DMS153 treated with DMSO at 0.1 percent for 48 hours (cell line): Measurements from ENCODE around the gene KPNA2.
"Not testable (repeated sequence)": the region's sequence is repeated elsewhere in the genome, so short reads cannot be mapped to it uniquely, and the experiment has no call there.

Experiments
- DNase-seq: peaks from one replicate; lab custom pipeline; 2025; ENCODE audit not compliant: unreplicated experiment; lab: John Stamatoyannopoulos, UW

The KPNA2 gene

DNA sequence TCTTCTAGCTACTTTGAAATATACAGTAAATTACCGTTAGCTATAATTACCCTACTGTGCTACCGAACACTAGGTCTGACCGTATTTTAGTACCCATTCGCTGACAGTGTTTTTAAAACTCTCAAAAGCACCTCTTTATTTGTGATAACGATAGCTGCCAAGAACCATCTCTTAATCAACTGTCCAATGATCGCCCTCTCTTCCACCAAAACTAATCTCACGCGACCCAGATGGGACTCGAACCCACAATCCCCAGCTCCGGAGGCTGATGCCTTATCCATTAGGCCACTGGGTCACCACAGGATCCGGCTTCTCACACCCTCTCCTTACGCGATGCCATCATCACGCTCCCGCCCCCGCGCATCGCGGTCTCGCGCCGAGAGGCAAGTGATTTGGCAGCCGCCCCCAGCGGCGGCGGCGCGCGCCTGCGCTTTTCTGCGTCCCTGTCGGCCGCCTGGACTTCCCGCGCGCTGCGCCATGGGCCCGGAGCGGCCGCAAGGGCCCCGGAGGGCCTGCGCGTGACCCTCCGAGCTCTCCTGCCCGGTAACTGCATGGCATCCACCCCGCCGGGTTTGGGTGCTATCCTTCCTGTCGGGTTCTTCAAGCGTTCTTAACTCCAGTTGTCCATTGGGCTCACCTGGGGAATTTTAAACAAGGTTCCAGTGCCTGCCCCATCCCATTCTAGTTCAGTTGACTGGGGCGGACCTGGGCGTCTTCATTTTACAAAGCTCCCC is 15.7 kb upstream of the KPNA2 start:
- peak; percentile 91 for DNase-seq

DNA sequence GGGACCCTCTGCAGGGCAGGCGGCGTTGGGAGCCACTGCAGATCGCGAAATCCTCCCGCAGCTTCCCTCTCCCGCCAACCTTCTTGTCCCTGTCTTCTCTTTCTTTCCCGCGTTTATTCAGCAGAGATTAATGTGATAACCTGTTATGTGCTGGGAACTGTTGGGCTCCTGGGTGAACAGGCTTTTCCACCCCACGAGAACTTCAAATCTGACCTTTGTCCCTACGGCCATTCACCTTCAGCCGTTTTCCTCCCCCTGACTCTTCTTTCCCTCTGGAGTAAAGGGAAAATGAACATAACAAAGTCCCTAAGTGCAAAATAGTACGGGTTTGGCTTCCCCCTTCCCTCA is 15.2 kb upstream of the KPNA2 start:
- no peak for DNase-seq

DNA sequence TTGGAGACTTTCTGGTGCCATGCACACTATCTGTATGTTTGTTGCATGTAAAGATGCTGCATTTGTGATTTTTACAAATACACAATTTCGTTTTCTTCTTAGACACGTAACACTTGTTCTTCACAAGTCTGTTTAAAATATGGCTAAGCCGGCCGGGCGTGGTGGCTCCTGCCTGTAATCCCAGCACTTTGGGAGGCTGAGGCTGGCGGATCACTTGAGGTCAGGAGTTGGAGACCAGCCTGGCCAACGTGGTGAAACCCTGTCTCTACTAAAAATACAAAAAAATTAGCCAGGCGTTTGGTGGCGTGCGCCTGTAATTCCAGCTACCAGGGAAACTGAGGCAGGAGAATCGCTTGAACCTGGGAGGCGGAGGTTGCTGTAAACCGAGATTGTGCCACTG is 14.7 kb upstream of the KPNA2 start:
- not testable (repeated sequence) for DNase-seq

DNA sequence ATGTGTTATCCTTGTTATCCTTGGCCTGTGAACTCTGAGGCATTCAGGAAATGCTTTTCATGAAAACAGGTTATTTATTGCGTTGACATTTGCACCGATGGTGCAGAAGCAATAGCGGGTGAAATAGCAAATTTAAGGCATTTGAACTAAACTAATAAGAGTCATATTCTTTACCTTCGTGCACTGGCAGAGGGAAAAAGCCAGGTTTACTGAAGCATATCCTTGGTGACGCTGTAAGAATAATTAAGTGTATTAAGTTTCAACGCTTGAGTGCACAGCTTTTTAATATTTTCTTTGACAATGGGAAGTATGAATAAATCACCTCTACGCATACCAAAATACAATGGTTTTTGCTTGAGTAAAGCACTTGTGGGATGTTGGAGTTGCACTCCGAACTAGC is 13.6 kb upstream of the KPNA2 start:
- no peak for DNase-seq

DNA sequence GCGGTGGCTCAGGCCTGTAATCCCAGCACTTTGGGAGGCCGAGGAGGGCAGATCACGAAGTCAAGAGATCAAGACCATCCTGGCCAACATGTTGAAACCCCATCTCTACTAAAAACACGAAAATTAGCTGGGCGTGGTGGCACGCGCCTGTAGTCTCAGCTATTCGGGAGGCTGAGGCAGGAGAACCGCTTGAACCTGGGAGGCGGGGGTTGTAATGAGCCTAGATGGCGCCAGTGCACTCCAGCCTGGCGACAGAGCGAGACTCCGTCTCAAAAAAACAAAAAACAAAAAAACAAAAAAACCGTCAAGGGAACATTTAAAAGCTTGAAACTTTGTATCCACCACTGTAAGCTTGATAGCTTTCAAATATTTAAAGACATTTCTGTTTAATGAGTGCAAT is 13.0 kb upstream of the KPNA2 start:
- not testable (repeated sequence) for DNase-seq

DNA sequence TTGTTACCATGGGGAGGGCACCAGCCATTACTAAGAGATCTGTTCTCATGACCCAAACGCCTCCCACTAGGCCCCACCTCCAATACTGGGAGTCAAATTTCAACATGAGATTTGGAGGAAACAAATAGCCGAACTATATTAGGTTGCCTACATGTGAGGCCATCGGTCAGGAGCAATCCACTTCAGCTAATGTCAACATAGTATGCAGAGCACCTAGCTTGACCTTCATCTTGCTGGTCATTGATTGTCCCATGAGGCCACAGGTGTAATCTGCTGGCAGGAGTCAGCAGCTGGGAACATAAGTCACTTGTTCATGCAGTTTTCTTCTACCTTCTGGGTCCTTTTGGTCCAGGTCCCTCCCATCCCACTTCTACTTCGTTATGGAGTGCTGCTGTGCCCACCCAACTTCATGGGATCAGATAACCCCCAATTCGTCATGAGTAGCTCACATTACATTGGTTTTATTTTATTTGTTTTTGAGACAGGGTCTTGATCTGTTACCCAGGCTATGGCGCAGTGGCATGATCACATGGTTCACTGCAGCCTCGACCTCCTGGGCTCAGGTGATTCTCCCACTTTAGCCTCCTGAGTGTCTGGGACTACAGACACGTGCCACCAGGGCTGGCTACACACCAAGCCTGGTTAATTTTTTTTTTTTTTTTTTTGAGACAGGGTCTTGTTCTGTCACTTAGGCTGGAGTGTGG is 5.9 kb upstream of the KPNA2 start:
- no peak for DNase-seq

DNA sequence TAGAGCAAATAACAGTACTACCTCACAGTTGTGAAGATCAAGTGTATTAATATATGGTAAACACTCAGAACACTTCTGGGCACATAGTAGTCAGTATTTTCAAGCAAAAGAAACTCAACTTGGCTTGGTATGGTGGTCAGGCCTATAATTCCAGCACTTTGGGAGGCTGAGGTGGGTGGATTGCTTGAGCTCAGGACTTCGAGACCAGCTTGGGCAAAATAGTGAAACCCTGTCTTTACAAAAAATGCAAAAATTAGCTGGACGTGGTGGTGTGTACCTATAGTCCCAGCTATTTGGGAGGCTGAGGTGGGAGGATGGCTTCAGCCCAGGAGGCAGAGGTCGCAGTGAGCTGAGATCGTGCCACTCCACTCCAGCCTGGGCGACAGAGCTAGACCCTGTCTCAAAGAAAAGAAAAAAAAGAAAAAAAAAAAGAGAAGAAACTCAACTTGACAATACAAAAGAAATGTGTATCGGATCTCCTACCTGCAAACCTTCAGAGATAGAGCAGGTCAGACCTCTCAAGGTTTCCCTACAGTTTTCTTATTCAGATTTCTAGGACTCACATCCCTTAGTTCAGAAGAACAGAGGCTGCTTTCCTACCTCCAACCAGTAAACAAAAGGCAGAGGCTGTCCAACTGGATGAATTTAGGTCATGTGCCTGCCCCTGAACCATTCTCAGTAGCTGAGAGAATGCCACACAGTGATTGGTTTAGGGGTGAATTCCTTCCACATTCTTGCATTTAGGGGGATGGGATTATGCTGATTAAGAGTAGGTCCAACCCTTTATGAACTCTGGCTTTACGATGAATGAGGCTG is 1.7 kb upstream of the KPNA2 start:
- no peak for DNase-seq

DNA sequence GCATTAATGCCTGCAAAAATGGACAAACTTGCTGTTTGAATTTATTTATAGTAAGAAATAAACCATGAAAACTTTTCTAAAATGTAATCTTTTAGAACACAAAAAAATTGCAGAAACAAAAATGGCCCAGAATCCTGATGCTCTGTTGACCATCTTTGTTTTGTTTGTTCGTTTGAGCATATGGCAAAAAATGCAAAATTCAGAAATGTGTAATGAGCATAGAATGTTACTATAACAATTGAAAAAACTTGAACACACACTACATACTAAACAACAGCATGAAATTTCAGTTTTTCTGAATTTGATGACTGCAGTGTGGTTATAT is 1.1 kb upstream of the KPNA2 start:
- DNase-seq: no peak

DNA sequence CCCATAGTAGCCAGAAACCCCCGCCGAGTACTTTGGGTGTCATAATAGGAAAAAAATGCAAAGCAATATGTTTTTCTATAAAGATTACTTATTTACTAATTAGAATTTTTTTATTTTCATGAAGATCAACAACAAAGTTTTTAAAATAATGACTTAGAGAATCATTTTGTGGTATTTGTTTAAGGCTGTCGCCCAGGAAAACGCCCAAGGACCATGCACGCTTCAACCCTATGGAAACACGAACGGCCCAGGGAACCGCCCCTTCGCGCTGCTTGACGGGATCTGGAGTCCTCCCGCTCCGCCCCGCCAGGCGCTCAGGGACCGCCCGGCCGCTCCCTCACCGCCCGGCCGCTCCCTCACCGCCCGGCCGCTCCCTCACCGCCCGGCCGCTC is 408 bp upstream of the KPNA2 start:
- DNase-seq: no peak

DNA sequence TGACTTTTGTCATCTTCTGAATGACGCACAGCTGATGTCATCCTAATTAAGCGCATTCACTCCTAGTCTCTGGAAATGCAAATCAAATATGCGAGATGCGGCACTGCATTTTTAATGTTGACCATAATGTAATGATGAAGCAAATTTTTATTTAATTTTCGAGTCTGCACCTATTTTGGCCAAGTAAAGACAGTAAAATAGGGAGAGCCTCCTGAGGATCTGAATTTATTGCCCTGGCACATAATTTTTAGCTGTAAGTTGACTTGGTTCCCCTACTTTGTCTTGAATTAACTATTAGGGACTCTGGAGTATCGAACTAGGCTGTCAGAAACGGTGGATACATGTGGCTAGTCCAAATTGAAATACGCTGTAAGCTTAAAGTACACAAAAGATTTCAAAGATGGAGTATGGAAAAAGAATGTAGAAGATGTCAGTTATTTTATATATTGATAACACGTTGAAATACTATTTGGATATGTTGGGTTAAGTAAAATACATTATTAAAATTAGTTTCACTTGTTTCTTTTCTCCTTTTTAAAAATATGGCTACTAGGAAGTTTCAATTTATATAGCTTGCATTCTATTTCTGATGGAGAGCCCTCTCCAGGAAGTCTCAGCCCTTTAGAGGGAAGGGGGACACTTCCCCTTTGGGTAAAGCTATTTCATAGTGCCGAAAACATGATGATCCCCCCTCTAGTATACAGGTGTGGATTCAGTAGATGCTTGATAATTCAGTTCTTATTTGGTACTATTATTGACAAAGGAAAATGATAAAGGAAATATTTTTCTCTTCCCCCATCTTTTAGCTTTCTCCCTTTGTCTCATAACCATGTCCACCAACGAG is 991 bp downstream of the KPNA2 start:
- DNase-seq: no peak

DNA sequence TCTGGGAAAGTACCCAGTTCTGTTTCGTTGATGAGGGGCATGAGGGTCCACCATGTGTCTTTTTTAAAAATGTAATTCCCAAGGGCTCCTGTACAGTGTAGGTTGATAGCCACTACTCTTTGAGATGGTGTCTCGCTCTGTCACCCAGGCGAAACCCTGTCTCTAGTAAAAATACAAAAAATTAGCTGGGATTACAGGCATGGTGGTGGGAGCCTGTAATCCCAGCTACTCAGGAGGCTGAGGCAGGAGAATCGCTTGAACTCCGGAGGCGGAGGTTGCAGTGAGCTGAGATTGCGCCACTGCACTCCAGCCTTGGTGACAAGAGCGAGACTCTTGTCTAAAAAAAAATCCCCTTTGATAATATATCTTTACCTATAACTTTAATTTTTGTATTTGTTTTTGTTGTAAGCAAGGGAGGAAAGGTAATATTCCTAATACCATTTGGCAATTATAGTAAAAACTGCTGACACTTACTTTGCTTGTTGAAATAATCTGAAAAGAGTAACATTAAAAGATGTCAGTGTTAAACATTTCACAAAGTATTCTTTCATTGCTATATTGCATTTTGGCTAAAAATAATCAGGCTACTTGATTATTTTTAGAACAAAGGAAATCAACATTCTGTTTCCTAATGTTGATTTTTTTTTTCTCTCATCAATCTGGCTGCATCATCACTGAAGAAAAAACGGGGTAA is 11.8 kb downstream of the KPNA2 start:
- no peak for DNase-seq

DNA sequence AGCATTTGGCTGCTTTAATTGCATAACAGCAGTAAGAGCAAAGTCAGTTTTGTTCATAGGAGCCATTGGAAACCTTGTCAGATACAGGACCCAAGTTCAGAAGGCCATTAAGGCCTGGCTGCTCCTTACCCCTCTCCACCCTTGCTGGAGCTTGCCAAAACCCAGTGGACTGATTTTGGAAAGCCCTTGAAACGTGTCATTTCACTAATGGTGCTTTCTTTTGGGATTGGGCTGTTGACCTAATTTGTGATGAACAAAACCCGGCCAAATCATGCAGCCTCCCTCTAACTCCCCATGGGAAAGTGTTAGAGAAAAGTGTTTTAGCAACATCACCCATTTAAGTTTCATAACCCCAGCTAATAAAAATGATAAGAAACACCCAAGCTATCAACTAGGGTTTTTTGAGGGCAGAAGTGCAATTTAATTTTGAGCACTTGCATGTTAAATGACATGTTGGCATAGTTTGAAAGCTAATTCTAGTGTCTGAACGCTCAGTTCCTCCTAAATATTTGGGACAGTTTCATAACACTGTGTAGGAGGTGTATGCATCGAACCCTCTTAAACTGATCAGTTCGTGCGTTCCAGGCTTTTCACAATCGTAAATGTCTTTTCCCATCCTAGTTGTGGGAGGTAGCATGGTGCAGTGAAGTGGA is 12.5 kb downstream of the KPNA2 start:
- DNase-seq: not testable (repeated sequence)

DNA sequence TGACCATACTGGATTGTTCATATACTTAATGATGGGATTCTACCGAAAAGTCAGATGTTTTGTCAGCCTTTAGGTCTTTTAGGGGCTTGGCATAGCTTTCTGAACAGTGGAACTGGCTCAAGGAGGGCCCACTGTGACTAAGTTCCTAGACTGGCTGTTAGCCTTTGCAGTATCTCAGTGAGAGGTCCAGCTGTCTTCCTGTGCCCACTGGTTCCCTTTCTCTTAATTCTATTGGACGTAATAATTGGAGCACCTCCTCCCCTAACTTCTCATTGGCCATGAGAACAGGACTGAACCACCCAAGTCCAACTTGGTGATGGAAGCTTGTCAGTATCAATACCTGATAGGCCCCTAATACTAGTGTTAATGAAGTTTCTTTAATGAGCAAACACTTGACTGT is 13.5 kb downstream of the KPNA2 start:
- no peak for DNase-seq

DNA sequence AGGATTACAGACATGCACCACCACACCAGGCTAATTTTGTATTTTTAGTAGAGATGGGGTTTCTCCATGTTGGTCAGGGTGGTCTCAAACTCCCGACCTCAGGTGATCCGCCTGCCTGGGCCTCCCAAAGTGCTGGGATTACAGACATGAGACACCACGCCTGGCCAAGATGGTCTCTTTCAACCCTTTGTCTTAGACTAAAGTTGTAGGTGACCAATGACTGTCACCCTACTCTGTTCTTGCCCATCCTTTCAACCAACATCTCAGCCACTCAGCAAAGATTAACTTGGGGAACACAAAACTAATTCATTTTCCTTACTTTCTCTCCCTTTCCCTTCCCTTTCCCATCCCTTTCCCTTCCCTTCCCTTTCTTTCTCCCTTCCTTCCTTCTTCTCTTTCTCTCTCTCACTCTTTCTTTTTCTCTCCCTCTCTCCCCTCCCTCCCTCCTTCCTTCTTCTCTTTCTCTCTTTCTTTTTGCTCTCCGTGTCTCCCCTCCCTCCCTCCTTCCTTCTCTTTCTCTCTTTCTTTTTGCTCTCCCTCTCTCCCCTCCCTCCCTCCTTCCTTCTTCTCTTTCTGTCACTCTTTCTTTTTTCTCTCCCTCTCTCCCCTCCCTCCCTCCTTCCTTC is 14.4 kb downstream of the KPNA2 start:
- DNase-seq: not testable (repeated sequence)

DNA sequence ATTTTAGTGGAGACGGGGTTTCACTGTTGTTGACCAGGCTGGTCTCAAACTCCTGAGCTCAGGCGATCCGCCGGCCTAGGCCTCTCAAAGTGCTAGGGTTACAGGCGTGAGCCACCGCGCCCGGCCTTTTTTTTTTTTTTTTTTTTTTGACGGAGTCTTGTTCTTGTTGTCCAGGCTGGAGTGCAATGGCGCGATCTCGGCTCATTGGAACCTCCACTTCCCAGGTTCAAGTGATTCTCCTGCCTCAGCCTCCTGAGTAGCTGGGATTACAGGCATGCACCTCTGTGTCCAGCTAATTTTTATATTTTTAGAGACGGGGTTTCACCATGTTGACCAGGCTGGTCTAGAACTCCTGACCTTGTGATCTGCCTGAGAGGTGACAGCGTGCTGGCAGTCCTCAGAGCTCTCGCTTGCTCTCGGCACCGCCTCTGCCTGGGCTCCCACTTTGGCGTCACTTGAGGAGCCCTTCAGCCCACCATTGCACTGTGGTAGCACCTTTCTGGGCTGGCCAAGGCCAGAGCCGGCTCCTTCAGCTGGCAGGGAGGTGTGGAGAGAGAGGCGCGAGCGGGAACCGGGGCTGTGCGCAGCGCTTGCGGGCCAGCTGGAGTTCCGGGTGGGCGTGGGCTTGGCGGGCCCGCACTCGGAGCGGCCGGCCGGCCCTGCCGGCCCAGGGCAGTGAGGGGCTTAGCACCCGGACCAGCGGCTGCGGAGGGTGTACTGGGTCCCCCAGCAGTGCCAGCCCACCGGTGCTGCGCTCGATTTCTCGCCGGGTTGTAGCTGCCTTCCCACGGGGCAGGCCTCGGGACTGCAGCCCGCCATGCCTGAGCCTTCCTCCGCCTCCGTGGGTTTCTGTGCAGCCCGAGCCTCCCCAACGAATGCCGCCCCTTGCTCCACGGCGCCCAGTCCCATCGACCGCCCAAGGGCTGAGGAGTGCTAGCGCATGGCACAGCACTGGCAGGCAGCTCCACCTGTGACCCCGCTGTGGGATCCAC is 16.1 kb downstream of the KPNA2 start:
- DNase-seq: not testable (repeated sequence)

DNA sequence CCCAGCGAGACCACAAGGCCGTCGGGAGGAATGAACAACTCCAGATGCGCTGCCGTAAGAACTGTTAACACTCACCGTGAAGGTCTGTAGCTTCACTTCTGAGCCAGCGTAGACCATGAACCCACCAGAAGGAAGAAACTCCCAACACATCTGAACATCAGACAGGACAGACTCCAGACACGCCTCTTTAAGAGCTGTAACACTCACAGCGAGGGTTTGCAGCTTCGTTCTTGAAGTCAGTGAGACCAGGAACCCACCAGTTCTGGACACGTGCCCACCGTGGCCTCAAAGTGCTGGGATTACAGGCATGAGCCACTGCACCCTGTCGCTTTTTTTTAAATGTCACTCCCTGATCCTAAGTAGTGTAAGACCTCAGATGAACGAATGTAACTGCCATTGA is 17.3 kb downstream of the KPNA2 start:
- DNase-seq: no peak

DNA sequence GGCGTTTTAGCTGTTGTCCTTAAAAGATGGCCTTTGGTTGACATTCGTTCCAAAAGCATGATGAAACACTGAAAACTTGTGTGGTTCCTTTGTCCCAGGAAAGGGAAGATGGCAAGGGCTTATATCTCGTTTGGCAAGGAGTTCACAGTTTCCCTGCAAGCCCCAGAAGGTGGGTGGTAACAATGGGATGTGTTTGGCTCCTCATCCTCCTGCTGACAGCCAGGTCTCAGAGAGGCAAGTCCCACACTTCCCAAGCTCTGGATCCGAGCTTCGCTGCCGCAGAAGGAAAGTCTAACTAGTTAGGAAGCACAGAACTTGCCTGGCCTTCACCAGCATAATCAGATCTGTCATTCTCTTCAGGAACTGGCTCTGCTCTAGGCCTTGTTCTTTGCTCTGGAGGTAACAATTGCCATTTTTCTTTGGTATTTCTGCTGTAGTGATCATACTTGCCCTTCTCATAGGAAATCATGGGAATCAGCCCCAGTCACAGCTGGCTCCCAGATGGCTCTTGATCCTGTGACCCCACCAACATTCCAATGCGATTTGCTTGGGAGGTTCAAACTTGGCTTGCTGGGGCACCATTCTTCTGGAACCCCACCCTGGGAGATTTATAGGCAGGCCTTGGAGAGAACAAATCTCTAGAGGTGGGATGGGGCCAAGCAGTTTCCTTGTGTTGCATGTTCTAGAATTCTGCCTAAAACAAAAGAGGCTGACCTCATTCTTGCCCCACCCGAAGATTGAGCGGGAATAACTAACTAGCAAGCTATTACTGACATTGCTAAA is 17.9 kb downstream of the KPNA2 start:
- no peak for DNase-seq
